ENCODE data around the gene ANTXR1.

DNA sequence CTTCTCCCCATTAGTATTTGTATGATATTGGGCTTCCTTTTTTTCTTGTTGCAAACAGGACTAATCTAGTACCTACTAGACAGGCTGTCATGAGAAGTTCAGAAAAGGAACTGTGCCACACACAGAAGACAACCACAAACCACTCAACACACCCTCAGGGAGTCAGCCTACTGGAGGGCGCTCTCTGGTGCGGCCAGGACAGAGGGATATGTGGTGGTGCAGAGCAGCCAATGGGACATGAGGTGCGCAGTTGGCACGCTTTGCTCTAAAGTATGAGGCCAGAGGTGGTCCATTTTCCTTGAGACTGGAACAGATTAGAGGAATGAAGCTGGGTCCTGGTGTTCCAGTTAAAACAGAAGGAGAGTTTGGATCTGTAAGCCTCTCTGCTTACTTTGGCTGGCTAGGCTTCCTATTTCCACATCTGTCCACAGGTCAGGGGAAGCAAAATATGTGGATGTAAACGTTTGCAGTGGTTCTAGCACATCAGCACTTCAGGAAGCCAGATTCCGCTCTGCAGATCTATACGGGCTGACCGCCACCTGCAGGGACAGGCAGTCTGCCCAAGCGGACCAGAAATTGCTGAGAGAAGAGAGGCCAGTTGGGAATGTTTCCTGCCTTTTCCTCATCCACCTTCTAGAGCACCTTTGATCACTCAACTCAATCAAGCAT is 260.0 kb downstream of the ANTXR1 start:
- TF ChIP-seq, protein P1, sequence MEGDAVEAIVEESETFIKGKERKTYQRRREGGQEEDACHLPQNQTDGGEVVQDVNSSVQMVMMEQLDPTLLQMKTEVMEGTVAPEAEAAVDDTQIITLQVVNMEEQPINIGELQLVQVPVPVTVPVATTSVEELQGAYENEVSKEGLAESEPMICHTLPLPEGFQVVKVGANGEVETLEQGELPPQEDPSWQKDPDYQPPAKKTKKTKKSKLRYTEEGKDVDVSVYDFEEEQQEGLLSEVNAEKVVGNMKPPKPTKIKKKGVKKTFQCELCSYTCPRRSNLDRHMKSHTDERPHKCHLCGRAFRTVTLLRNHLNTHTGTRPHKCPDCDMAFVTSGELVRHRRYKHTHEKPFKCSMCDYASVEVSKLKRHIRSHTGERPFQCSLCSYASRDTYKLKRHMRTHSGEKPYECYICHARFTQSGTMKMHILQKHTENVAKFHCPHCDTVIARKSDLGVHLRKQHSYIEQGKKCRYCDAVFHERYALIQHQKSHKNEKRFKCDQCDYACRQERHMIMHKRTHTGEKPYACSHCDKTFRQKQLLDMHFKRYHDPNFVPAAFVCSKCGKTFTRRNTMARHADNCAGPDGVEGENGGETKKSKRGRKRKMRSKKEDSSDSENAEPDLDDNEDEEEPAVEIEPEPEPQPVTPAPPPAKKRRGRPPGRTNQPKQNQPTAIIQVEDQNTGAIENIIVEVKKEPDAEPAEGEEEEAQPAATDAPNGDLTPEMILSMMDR (conservative IDR thresholded peaks at IDR 0.05; ENCODE audit: low read depth, low read length): no peak
- TF ChIP-seq EZH2 (IDR thresholded peaks at IDR 0.05; ENCODE audit: borderline replicate concordance, low read depth, low read length, poor library complexity, severe bottlenecking): no peak

Data from A673 (cell line).